ENCODE measurements around the gene PTPN12. TPM values are rescaled to one million over a fixed set of nuclear protein-coding genes. Genes with fewer than 3 reads are reported as not detected.

The PTPN12 gene
- total RNA-seq, 4 donors from 2014 or later: 29.4 to 97.9 (median 63.2) TPM

DNA sequence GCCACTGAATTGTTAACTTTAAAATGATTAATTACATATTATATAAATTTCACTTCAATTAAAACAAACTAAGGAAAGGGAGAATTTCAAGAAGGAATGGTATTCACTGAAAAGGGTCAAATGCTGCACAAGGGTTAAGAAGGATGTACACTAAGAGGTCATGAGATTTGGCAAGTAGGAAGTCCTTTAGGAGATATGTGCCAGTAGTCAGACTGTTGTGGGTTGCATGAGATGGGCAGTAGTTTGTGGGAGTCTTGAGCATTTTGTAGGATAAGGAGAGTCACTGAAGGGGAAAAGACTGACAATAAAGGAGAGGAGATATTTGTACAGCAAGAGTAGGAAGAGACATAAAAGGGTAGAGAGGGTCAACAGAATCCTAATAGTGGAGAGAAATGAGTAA lies 12.4 kb upstream of the PTPN12 start:
- DNase-seq: no peak

GRCh38 chr7:77525231-77525630 lies 11.9 kb upstream of the PTPN12 start:
- Histone ChIP-seq H3K4me1 (peaks cover 0 to 11% (median 0%) of the 10 kb centered on the region in 3 donors), H3K4me3 (no peak overlapping the region), H3K27me3 (no peaks in the 10 kb centered on the region), H3K9me3 (no peaks in the 10 kb centered on the region), H3K27ac (no peak overlapping the region), H3K36me3 (no peaks in the 10 kb centered on the region)
- no peak for DNase-seq
- 77 to 87% methylated on average over 2 of the region's 2 CpGs for WGBS, 2 donors
- intact Hi-C loops (cut with DNase I): no loop called here
- TF ChIP-seq CTCF (IDR thresholded peaks at IDR 0.05) (no peak), POLR2A (IDR thresholded peaks at IDR 0.05) (no peak)

More for the DNA sequence above, 12.4 kb upstream of the PTPN12 start:
- peaks cover 0 to 11% (median 0%) of the 10 kb centered on the region in 3 donors for H3K4me1 ChIP-seq
- no peak overlapping the region for H3K4me3 ChIP-seq
- H3K27ac ChIP-seq: no peak overlapping the region
- H3K36me3 ChIP-seq: no peaks in the 10 kb centered on the region
- intact Hi-C loops (cut with DNase I): no loop called here
- no peaks in the 10 kb centered on the region for H3K27me3 ChIP-seq
- no peak for TF ChIP-seq POLR2A (IDR thresholded peaks at IDR 0.05)
- no peak for TF ChIP-seq CTCF (IDR thresholded peaks at IDR 0.05)
- no peaks in the 10 kb centered on the region for H3K9me3 ChIP-seq

DNA sequence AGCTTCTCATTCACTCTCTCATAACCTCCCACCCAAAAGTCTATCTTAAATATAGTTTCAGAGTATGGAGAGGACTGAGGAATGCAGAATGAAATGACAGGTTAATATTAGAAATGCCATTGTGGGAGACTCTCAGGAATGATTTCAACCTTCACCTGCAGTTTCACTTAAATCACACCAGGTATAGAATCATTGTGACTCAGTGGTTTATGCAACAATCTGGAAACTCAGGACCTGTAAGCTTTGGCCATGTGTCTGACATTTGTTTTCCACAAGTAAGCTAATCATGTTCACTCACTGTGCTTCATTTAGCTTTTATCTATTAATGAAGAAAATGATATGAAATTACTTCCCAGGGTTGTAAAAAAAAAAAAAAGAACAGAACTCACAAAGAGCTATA lies 8.7 kb upstream of the PTPN12 start:
- no peaks in the 10 kb centered on the region for H3K27me3 ChIP-seq

GRCh38 chr7:77529279-77529678 lies 7.8 kb upstream of the PTPN12 start:
- DNase-seq: no peak
- H3K27me3 ChIP-seq: no peaks in the 10 kb centered on the region
- H3K36me3 ChIP-seq: no peaks in the 10 kb centered on the region
- peak overlapping the region in 1 of 4 donors; percentile 61 for H3K27ac ChIP-seq
- intact Hi-C loops (cut with DNase I): no loop called here
- WGBS, 2 donors: 93 to 96% methylated on average over 4 of the region's 4 CpGs
- H3K4me1 ChIP-seq: peaks cover 0 to 11% (median 0%) of the 10 kb centered on the region in 3 donors
- no peaks in the 10 kb centered on the region for H3K9me3 ChIP-seq
- TF ChIP-seq CTCF (IDR thresholded peaks at IDR 0.05) (no peak), POLR2A (IDR thresholded peaks at IDR 0.05) (no peak)
- no peak overlapping the region for H3K4me3 ChIP-seq

More for the DNA sequence above, 8.7 kb upstream of the PTPN12 start:
- Histone ChIP-seq H3K36me3 (no peaks in the 10 kb centered on the region), H3K9me3 (no peaks in the 10 kb centered on the region), H3K4me3 (no peak overlapping the region), H3K4me1 (peaks cover 0 to 11% (median 0%) of the 10 kb centered on the region in 3 donors), H3K27ac (peak overlapping the region in 2 of 4 donors; percentile 61 to 63)
- intact Hi-C loops (cut with DNase I): no loop called here
- no peak for DNase-seq
- TF ChIP-seq CTCF (IDR thresholded peaks at IDR 0.05): no peak
- no peak for TF ChIP-seq POLR2A (IDR thresholded peaks at IDR 0.05)

DNA sequence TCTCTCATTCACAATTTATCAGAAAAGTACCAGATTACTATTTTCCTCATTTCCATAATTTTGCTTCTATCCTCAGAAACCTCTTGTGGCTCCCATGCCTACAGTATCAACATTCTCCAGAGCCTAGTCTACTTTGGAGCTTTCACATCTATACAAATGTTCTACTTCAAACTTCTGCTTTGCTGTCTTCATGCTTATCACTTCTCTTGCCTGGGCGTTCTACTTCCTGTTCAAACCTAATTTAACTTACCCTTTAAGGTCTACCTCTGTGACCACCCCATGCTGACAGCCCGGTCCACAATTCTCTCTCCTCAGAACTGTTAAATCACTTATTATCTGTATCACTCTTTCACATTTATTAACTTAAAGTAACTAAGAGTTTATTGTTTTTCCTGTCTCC lies 6.1 kb upstream of the PTPN12 start:
- intact Hi-C loops (cut with DNase I): no loop called here
- TF ChIP-seq POLR2A (IDR thresholded peaks at IDR 0.05) (no peak), CTCF (IDR thresholded peaks at IDR 0.05) (no peak)
- Histone ChIP-seq H3K9me3 (no peaks in the 10 kb centered on the region), H3K27ac (no peak overlapping the region), H3K4me1 (peaks cover 0 to 15% (median 3%) of the 10 kb centered on the region in 3 donors), H3K4me3 (no peak overlapping the region), H3K36me3 (no peaks in the 10 kb centered on the region), H3K27me3 (no peaks in the 10 kb centered on the region)
- 48 to 75% methylated on average over 2 of the region's 2 CpGs for WGBS, 2 donors
- DNase-seq: no peak
